ENCODE data around the gene CAPRIN2.

The CAPRIN2 gene

GRCh38 chr12:30695199-30696102 lies 59.3 kb downstream of the CAPRIN2 start, which contains the start of gene IPO8:
IPO8 (minus strand) TSS chr12:30695869; CDS start chr12:30695647, 222 bp downstream.
- peak within 1 kb of the TSS; percentile 96 for H3K4me3 ChIP-seq (ENCODE audit: low read depth, low read length)
- TF ChIP-seq, protein P1, sequence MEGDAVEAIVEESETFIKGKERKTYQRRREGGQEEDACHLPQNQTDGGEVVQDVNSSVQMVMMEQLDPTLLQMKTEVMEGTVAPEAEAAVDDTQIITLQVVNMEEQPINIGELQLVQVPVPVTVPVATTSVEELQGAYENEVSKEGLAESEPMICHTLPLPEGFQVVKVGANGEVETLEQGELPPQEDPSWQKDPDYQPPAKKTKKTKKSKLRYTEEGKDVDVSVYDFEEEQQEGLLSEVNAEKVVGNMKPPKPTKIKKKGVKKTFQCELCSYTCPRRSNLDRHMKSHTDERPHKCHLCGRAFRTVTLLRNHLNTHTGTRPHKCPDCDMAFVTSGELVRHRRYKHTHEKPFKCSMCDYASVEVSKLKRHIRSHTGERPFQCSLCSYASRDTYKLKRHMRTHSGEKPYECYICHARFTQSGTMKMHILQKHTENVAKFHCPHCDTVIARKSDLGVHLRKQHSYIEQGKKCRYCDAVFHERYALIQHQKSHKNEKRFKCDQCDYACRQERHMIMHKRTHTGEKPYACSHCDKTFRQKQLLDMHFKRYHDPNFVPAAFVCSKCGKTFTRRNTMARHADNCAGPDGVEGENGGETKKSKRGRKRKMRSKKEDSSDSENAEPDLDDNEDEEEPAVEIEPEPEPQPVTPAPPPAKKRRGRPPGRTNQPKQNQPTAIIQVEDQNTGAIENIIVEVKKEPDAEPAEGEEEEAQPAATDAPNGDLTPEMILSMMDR (conservative IDR thresholded peaks at IDR 0.05; ENCODE audit: low read depth, low read length): peak; percentile 41
- DNase-seq (ENCODE audit: low read depth): peak; percentile 92

GRCh38 chr12:30694412-30695198 lies 60.1 kb downstream of the CAPRIN2 start:
- H3K4me3 ChIP-seq (ENCODE audit: low read depth, low read length): peak overlapping the region; percentile 96
- peak; percentile 45 for DNase-seq (ENCODE audit: low read depth)
- TF ChIP-seq, protein P1 (conservative IDR thresholded peaks at IDR 0.05; ENCODE audit: low read depth, low read length): peak; percentile 25

- peak; percentile 31 for DNase-seq (ENCODE audit: low read depth)
- H3K4me3 ChIP-seq (ENCODE audit: low read depth, low read length): no peak overlapping the region
- TF ChIP-seq, protein P1 (conservative IDR thresholded peaks at IDR 0.05; ENCODE audit: low read depth, low read length): no peak
These were observed 62.3 kb downstream of the CAPRIN2 start for GRCh38 chr12:30692470-30692869.

- H3K4me3 ChIP-seq (ENCODE audit: low read depth, low read length): no peak overlapping the region
- TF ChIP-seq, protein P1 (conservative IDR thresholded peaks at IDR 0.05; ENCODE audit: low read depth, low read length): no peak
- DNase-seq (ENCODE audit: low read depth): peak; percentile 85
These were observed 63.5 kb downstream of the CAPRIN2 start for GRCh38 chr12:30691122-30691879.

DNA sequence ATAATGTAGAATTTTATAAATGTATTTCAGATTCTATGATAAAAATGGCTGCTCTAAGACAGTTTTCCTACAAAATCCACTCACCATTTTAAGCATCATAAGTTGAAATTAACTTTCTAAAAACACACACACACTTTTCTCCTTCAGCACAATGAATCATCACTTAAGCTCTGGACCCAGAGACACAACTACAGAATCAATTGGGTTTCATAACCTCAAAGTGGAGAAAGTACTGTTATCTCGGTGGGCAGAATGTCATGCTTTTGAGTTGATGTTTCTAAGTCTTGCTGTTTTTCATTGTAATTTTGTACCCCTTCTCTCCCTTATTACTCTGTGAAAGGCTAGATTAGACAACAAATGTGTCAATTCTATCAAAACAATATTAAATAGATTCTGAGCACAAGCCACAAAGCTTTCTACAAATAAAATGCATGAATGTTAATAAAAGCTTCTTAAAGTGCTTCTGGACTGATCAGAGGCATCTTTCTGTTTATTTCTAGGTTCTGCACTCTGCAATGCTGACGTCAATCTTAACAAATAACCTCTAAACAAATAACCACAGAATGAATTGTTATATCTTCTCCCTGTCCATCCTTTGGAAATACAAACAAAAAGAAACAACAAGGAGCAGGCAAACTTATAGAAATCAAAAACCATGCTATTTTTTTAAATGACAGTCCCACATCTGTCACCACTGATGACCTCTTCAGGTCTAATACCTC lies 67.3 kb downstream of the CAPRIN2 start:
- no peak overlapping the region for H3K4me3 ChIP-seq (ENCODE audit: low read depth, low read length)
- DNase-seq (ENCODE audit: low read depth): peak; percentile 58
- TF ChIP-seq, protein P1 (conservative IDR thresholded peaks at IDR 0.05; ENCODE audit: low read depth, low read length): no peak

DNA sequence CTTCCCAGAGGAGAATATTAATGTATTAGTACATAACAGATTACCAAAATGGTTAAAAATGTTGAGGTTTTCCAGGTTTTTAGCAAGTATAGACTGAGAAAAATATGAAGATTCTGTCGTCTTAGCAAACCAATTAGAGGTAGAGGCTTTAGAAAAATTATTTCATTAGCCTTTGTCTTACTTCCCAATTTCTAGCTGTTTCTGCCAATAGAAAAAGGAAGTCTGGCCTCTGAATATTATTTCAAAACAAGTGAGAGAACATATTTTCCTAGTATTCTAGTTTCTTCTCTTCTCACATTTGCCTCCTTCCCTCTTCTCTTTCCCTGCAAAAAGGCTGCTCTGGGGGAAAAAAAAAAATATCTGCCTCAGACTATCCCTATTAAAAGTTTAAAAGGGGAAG lies 75.5 kb downstream of the CAPRIN2 start:
- no peak overlapping the region for H3K4me3 ChIP-seq (ENCODE audit: low read depth, low read length)
- TF ChIP-seq, protein P1 (conservative IDR thresholded peaks at IDR 0.05; ENCODE audit: low read depth, low read length): no peak
- DNase-seq (ENCODE audit: low read depth): no peak
